ENCODE results near the gene LRMDA.

Gene LRMDA

GRCh38 chr10:76149182-76149581, 717.8 kb downstream of the LRMDA start:
- no peak for TF ChIP-seq EZH2 (IDR thresholded peaks at IDR 0.05; ENCODE audit: borderline replicate concordance, low read depth, low read length, severe bottlenecking)
- TF ChIP-seq, protein P1, sequence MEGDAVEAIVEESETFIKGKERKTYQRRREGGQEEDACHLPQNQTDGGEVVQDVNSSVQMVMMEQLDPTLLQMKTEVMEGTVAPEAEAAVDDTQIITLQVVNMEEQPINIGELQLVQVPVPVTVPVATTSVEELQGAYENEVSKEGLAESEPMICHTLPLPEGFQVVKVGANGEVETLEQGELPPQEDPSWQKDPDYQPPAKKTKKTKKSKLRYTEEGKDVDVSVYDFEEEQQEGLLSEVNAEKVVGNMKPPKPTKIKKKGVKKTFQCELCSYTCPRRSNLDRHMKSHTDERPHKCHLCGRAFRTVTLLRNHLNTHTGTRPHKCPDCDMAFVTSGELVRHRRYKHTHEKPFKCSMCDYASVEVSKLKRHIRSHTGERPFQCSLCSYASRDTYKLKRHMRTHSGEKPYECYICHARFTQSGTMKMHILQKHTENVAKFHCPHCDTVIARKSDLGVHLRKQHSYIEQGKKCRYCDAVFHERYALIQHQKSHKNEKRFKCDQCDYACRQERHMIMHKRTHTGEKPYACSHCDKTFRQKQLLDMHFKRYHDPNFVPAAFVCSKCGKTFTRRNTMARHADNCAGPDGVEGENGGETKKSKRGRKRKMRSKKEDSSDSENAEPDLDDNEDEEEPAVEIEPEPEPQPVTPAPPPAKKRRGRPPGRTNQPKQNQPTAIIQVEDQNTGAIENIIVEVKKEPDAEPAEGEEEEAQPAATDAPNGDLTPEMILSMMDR (IDR thresholded peaks at IDR 0.05; ENCODE audit: borderline replicate concordance, extremely low read depth, low read length, poor library complexity, severe bottlenecking): no peak
- no peak for ATAC-seq (ENCODE audit: insufficient read depth, low read depth)
- Histone ChIP-seq H4K20me1 (ENCODE audit: insufficient read depth, low read length) (no peaks in the 10 kb centered on the region), H3K4me1 (ENCODE audit: insufficient read depth, low read length) (no peaks in the 10 kb centered on the region), H3K4me2 (ENCODE audit: insufficient read depth, low read length) (no peak overlapping the region), H3K27me3 (ENCODE audit: insufficient read depth, low read length, poor library complexity) (no peaks in the 10 kb centered on the region), H3K9me3 (ENCODE audit: insufficient read depth, low read length, severe bottlenecking) (peaks cover 5% of the 10 kb centered on the region), H2AFZ (ENCODE audit: low read depth, low read length) (no peak overlapping the region), H3K27ac (ENCODE audit: low read length) (no peak overlapping the region), H3K36me3 (ENCODE audit: insufficient read depth, low read length) (no peaks in the 10 kb centered on the region), H3K4me3 (ENCODE audit: low read depth in 1 of 2, low read length in 2 of 2) (no peak overlapping the region), H3K9ac (ENCODE audit: low read depth, low read length) (no peak overlapping the region), H3K79me2 (ENCODE audit: insufficient read depth, low read length) (no peaks in the 10 kb centered on the region)
- no peak for DNase-seq

- no peak for TF ChIP-seq EZH2 (IDR thresholded peaks at IDR 0.05; ENCODE audit: borderline replicate concordance, low read depth, low read length, severe bottlenecking)
- TF ChIP-seq, protein P1 (IDR thresholded peaks at IDR 0.05; ENCODE audit: borderline replicate concordance, extremely low read depth, low read length, poor library complexity, severe bottlenecking): no peak
- H4K20me1 ChIP-seq (ENCODE audit: insufficient read depth, low read length): no peaks in the 10 kb centered on the region
- H3K4me3 ChIP-seq (ENCODE audit: low read depth in 1 of 2, low read length in 2 of 2): no peak overlapping the region
- H3K4me1 ChIP-seq (ENCODE audit: insufficient read depth, low read length): no peaks in the 10 kb centered on the region
- H3K27me3 ChIP-seq (ENCODE audit: insufficient read depth, low read length, poor library complexity): no peaks in the 10 kb centered on the region
- ATAC-seq (ENCODE audit: insufficient read depth, low read depth) (no peak), DNase-seq (no peak)
- no peak overlapping the region for H3K27ac ChIP-seq (ENCODE audit: low read length)
- no peak overlapping the region for H3K9ac ChIP-seq (ENCODE audit: low read depth, low read length)
- peaks cover 5% of the 10 kb centered on the region for H3K9me3 ChIP-seq (ENCODE audit: insufficient read depth, low read length, severe bottlenecking)
- H3K4me2 ChIP-seq (ENCODE audit: insufficient read depth, low read length): no peak overlapping the region
- no peaks in the 10 kb centered on the region for H3K79me2 ChIP-seq (ENCODE audit: insufficient read depth, low read length)
- H3K36me3 ChIP-seq (ENCODE audit: insufficient read depth, low read length): no peaks in the 10 kb centered on the region
- no peak overlapping the region for H2AFZ ChIP-seq (ENCODE audit: low read depth, low read length)
Observed at GRCh38 chr10:76149602-76150138, 718.2 kb downstream of the LRMDA start.

DNA sequence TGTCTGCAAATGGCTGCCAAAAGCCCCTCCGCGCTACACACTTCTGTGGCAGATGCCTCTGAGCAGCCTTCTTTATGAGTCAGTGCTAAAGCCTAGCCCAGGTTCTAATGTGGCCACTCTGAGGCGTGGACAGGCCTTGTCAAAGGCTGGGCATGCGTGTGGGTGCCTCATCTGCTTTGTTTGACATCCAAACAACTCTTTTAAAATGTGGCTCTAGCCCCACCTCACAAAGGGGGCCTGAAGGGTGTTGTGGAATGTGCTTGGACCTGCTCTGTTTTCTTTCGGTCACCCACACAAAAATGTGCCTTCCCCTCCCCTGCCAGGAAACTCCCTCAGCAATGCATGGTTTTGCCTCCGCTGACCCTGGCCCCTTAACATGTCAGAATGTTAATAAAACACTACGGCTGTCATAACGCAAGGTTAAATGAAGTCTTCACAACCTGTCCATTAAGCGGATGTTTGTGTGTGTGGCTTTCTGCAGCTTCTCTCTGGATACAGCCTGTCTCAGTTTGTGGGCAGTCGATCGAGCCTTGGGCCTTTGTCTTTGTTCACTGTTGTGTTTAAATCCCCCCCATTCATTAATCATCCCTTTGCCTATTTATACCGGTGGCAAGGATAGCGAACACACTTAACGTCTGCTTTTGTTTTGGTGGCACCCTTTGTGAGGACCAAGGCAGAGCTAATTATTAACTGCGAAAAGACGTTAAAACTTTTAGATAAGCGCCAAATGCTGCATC, 718.9 kb downstream of the LRMDA start:
- H3K79me2 ChIP-seq (ENCODE audit: insufficient read depth, low read length): no peaks in the 10 kb centered on the region
- H3K4me1 ChIP-seq (ENCODE audit: insufficient read depth, low read length): no peaks in the 10 kb centered on the region
- no peak overlapping the region for H2AFZ ChIP-seq (ENCODE audit: low read depth, low read length)
- no peak overlapping the region for H3K27ac ChIP-seq (ENCODE audit: low read length)
- ATAC-seq (ENCODE audit: insufficient read depth, low read depth) (no peak), DNase-seq (no peak)
- peaks cover 5% of the 10 kb centered on the region for H3K9me3 ChIP-seq (ENCODE audit: insufficient read depth, low read length, severe bottlenecking)
- TF ChIP-seq, protein P1 (IDR thresholded peaks at IDR 0.05; ENCODE audit: borderline replicate concordance, extremely low read depth, low read length, poor library complexity, severe bottlenecking): no peak
- no peak for TF ChIP-seq EZH2 (IDR thresholded peaks at IDR 0.05; ENCODE audit: borderline replicate concordance, low read depth, low read length, severe bottlenecking)
- H3K4me2 ChIP-seq (ENCODE audit: insufficient read depth, low read length): no peak overlapping the region
- no peaks in the 10 kb centered on the region for H4K20me1 ChIP-seq (ENCODE audit: insufficient read depth, low read length)
- no peaks in the 10 kb centered on the region for H3K27me3 ChIP-seq (ENCODE audit: insufficient read depth, low read length, poor library complexity)
- H3K4me3 ChIP-seq (ENCODE audit: low read depth in 1 of 2, low read length in 2 of 2): no peak overlapping the region
- no peaks in the 10 kb centered on the region for H3K36me3 ChIP-seq (ENCODE audit: insufficient read depth, low read length)
- H3K9ac ChIP-seq (ENCODE audit: low read depth, low read length): no peak overlapping the region

Data from DND-41 (cell line).